Esophagus (tissue), 2 donors: ENCODE measurements around the gene PPL. TPM values are rescaled to one million over a fixed set of nuclear protein-coding genes. Genes with fewer than 3 reads are reported as not detected.

Experiments
- H3K27ac ChIP-seq, 2 donors: one replicate each; pipeline ENCODE4 v1.5.1; 2013; ENCODE audit warnings: low read depth in 2 of 2, mild to moderate bottlenecking in 2 of 2, inconsistent platforms in 1 of 2, low read length in 1 of 2, moderate library complexity in 1 of 2
- H3K27me3 ChIP-seq, 2 donors: one replicate each; pipeline ENCODE4 v1.6.1; 2013; ENCODE audit warnings: low read length in 2 of 2, control low read depth in 1 of 2, mild to moderate bottlenecking in 1 of 2; ENCODE audit not compliant: insufficient read depth in 2 of 2, control insufficient read depth in 1 of 2
- H3K36me3 ChIP-seq, 2 donors: one replicate each; pipeline ENCODE4 v1.6.1; 2013; ENCODE audit warnings: low read length in 1 of 2; ENCODE audit not compliant: control insufficient read depth in 2 of 2, insufficient read depth in 2 of 2
- H3K4me1 ChIP-seq, 2 donors: one replicate each; pipeline ENCODE4 v1.6.1; 2013; ENCODE audit warnings: low read length in 1 of 2; ENCODE audit not compliant: control insufficient read depth in 2 of 2, insufficient read depth in 2 of 2
- H3K4me3 ChIP-seq, 2 donors: one replicate each; pipeline ENCODE4 v1.5.1; 2013; ENCODE audit warnings: low read length in 2 of 2, mild to moderate bottlenecking in 2 of 2, low read depth in 1 of 2, moderate library complexity in 1 of 2
- H3K9me3 ChIP-seq, 2 donors: one replicate each; pipeline ENCODE4 v1.6.1; 2013; ENCODE audit warnings: mild to moderate bottlenecking in 2 of 2, low read depth in 1 of 2, low read length in 1 of 2, moderate library complexity in 1 of 2; ENCODE audit not compliant: control insufficient read depth in 2 of 2, insufficient read depth in 1 of 2
- WGBS, 2 donors: extraction: QIAGEN DNeasy Blood & Tissue Kit; methylation state at CpG; one replicate each; pipeline ENCODE4 v1.1.7; 2013; 5-methylcytosine and 5-hydroxymethylcytosine counted together
- polyA plus RNA-seq, 2 donors: library from polyadenylated mRNA; stranded (reverse); fragments of 200-250 nt; gene quantifications; one replicate each; pipeline ENCODE4 v1.2.3, GENCODE V29; 2013
- donor health status: healthy with polysubstance abuse.
- donor health status: Bipolar disorder and iron deficiency.

Gene PPL
- polyA plus RNA-seq, 2 donors = 561 to 739 TPM

DNA sequence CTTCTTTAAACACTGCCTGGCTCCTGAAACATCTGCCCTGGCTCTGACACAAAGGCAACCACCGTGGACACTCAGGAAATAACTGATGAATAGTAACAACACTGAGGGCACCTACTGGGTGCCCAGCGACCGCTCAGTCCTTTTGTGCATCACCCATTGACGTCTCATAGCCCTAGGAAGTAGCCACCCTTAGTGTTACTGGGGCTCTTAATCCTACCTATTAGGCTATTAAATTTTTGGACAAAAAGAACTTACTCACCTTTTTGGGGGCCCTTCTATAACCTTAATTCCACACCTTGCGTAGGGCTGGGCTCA, 11.7 kb downstream of the PPL start:
- Histone ChIP-seq H3K36me3 (peaks cover 0 to 24% of the 10 kb centered on the region in 2 donors), H3K27me3 (no peaks in the 10 kb centered on the region), H3K9me3 (no peaks in the 10 kb centered on the region), H3K4me1 (peaks cover 7 to 29% of the 10 kb centered on the region in 2 donors), H3K4me3 (peak overlapping the region; percentile 21 to 34), H3K27ac (peak overlapping the region; percentile 91)
- 52 to 56% methylated on average over 5 of the region's 5 CpGs for WGBS, 2 donors

- H3K4me1 ChIP-seq = peaks cover 7 to 26% of the 10 kb centered on the region in 2 donors
- H3K27ac ChIP-seq = peak overlapping the region; percentile 91
- no peaks in the 10 kb centered on the region for H3K27me3 ChIP-seq
- H3K36me3 ChIP-seq = peaks cover 0 to 20% of the 10 kb centered on the region in 2 donors
- 40 to 41% methylated on average over 12 of the region's 12 CpGs for WGBS, 2 donors
- H3K4me3 ChIP-seq = peak overlapping the region; percentile 21 to 34
- H3K9me3 ChIP-seq = no peaks in the 10 kb centered on the region
These were observed 12.2 kb downstream of the PPL start for GRCh38 chr16:4924593-4925292.

- H3K27ac ChIP-seq = peak overlapping the region; percentile 89 to 91
- H3K27me3 ChIP-seq = no peaks in the 10 kb centered on the region
- WGBS, 2 donors = 61 to 68% methylated on average over 6 of the region's 6 CpGs
- H3K36me3 ChIP-seq = peaks cover 0 to 23% of the 10 kb centered on the region in 2 donors
- H3K9me3 ChIP-seq = no peaks in the 10 kb centered on the region
- H3K4me1 ChIP-seq = peaks cover 7 to 30% of the 10 kb centered on the region in 2 donors
- H3K4me3 ChIP-seq = no peak overlapping the region
These were observed 13.1 kb downstream of the PPL start for GRCh38 chr16:4923853-4924252.

DNA sequence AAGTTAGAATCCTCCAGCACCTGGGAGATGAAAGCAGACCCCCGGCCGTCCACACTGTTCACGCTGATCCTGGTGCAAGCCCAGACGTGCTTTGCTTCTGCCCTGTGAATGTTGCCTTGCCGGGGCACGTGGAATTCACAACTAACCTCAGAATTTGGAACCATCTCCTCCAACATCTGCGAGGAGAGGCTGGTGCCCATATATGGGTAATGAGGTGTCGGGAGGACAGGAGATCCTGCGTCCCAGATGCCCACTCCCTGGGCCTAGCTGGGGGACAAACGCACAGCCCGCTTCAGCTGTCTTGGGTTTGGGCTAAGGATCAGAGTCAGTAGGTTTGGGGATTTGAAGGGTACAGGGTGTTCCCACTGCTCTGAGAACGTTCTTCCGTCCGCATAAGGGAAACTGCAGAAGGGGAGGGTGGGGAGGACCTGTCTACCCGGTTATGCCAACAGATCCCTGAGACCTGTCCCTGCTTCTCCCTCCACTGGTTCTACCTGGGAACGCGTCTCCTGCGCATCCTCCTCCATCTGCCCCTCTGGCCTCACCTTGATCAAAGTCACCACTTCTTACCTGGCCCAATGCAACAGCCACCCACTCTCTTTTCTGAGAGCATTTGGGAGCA, 14.1 kb downstream of the PPL start:
- H3K9me3 ChIP-seq = no peaks in the 10 kb centered on the region
- H3K27ac ChIP-seq = peak overlapping the region; percentile 89 to 91
- H3K36me3 ChIP-seq = peaks cover 0 to 19% of the 10 kb centered on the region in 2 donors
- no peaks in the 10 kb centered on the region for H3K27me3 ChIP-seq
- WGBS, 2 donors = 39 to 56% methylated on average over 18 of the region's 18 CpGs
- H3K4me3 ChIP-seq = peak overlapping the region in 1 of 2 donors; percentile 8
- peaks cover 7 to 28% of the 10 kb centered on the region in 2 donors for H3K4me1 ChIP-seq

- Histone ChIP-seq H3K4me3 (no peak overlapping the region), H3K27ac (peak overlapping the region; percentile 6 to 75), H3K36me3 (peaks cover 0 to 19% of the 10 kb centered on the region in 2 donors), H3K27me3 (no peaks in the 10 kb centered on the region), H3K9me3 (no peaks in the 10 kb centered on the region), H3K4me1 (peaks cover 9 to 28% of the 10 kb centered on the region in 2 donors)
- WGBS, 2 donors = 68 to 73% methylated on average over 5 of the region's 5 CpGs
These were observed 16.1 kb downstream of the PPL start for GRCh38 chr16:4920826-4921225.

GRCh38 chr16:4918781-4919251, 18.1 kb downstream of the PPL start:
- 36 to 38% methylated on average over 13 of the region's 13 CpGs for WGBS, 2 donors
- no peaks in the 10 kb centered on the region for H3K9me3 ChIP-seq
- no peaks in the 10 kb centered on the region for H3K27me3 ChIP-seq
- peak overlapping the region in 1 of 2 donors; percentile 19 for H3K4me3 ChIP-seq
- peaks cover 0 to 27% of the 10 kb centered on the region in 2 donors for H3K36me3 ChIP-seq
- peak overlapping the region; percentile 89 to 93 for H3K27ac ChIP-seq
- peaks cover 9 to 21% of the 10 kb centered on the region in 2 donors for H3K4me1 ChIP-seq

GRCh38 chr16:4917117-4917516, 19.8 kb downstream of the PPL start:
- Histone ChIP-seq H3K36me3 (peaks cover 0 to 30% of the 10 kb centered on the region in 2 donors), H3K4me1 (peaks cover 8 to 14% of the 10 kb centered on the region in 2 donors), H3K27ac (peak overlapping the region in 1 of 2 donors; percentile 6), H3K9me3 (no peaks in the 10 kb centered on the region), H3K4me3 (no peak overlapping the region), H3K27me3 (no peaks in the 10 kb centered on the region)
- WGBS, 2 donors = 35 to 38% methylated on average over 4 of the region's 4 CpGs

DNA sequence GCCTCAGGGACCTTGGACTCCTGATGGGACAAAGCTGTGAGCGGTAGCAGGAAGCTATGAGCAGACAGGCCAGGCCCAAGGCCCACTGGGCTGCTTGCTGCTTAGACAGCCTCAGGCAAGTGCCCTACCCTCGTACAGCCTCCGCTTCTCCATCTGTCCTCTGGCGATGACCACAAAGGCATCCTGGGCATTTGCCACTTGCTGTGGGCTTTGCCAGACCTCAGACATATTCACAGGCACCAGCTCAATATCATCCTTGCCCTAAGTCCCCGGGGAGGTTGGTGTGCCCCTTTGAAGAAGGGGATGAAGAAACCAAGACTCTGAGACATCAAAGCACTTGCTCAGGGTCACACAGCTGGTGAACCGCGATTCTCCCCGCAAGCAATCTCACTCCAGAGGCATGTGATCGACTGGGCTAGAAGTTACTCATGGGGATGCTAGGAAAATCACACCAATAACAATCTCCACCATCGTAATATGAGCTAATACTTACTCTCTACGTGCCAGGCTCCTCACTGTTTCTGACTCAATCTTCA, 21.7 kb downstream of the PPL start:
- 64 to 67% methylated on average over 11 of the region's 11 CpGs for WGBS, 2 donors
- Histone ChIP-seq H3K27ac (peak overlapping the region in 1 of 2 donors; percentile 50), H3K9me3 (no peaks in the 10 kb centered on the region)

GRCh38 chr16:4914528-4915225, 22.3 kb downstream of the PPL start:
- H3K27me3 ChIP-seq = no peaks in the 10 kb centered on the region
- peaks cover 0 to 33% of the 10 kb centered on the region in 2 donors for H3K36me3 ChIP-seq
- H3K4me3 ChIP-seq = no peak overlapping the region
- H3K9me3 ChIP-seq = no peaks in the 10 kb centered on the region
- H3K27ac ChIP-seq = peak overlapping the region in 1 of 2 donors; percentile 55
- WGBS, 2 donors = 89 to 94% methylated on average over 7 of the region's 7 CpGs
- H3K4me1 ChIP-seq = peaks cover 3 to 4% of the 10 kb centered on the region in 2 donors

More for the DNA sequence above, 21.7 kb downstream of the PPL start:
- no peak overlapping the region for H3K4me3 ChIP-seq
- H3K27me3 ChIP-seq = no peaks in the 10 kb centered on the region
- H3K36me3 ChIP-seq = peaks cover 0 to 32% of the 10 kb centered on the region in 2 donors
- H3K4me1 ChIP-seq = peaks cover 3 to 5% of the 10 kb centered on the region in 2 donors
